ENCODE measurements around the gene IZUMO1. TPM values are rescaled to one million over a fixed set of nuclear protein-coding genes. Genes with fewer than 3 reads are reported as not detected.
A peak's percentile ranks its signal among the peaks of the same experiment; 100 is the strongest.

Gene IZUMO1
- total RNA-seq, 4 donors from 2014 or later: 2.1 TPM; not detected in 3

GRCh38 chr19:48779636-48780035, 32.9 kb upstream of the IZUMO1 start:
- Histone ChIP-seq H3K4me1 (peaks cover 5% of the 10 kb centered on the region in 2 donors), H3K36me3 (no peaks in the 10 kb centered on the region), H3K27me3 (no peaks in the 10 kb centered on the region), H3K4me3 (no peak overlapping the region), H3K27ac (peak overlapping the region in 2 of 4 donors; percentile 80 to 84), H3K9me3 (no peaks in the 10 kb centered on the region)
- no peak for DNase-seq
- in situ Hi-C loops (cut with MboI; ENCODE audit: low sequenced_read_pairs in 4 of 4) (loop anchor here in 1 of 4 donors (10.0 kb wide), 1 partner anchor 195 kb away; no protein-coding TSS in a partner anchor), intact Hi-C loops (cut with DNase I; ENCODE audit: low total_unique reads) (no loop called here)
- no peak for ATAC-seq
- TF ChIP-seq POLR2A (IDR thresholded peaks at IDR 0.05): no peak
- TF ChIP-seq CTCF (IDR thresholded peaks at IDR 0.05 in 4 of 5, conservative IDR thresholded peaks at IDR 0.05 in 1 of 5): no peak

- H3K4me1 ChIP-seq: peaks cover 11 to 16% of the 10 kb centered on the region in 2 donors
- H3K36me3 ChIP-seq: no peaks in the 10 kb centered on the region
- no peaks in the 10 kb centered on the region for H3K27me3 ChIP-seq
- TF ChIP-seq CTCF (IDR thresholded peaks at IDR 0.05 in 4 of 5, conservative IDR thresholded peaks at IDR 0.05 in 1 of 5): no peak
- no peak for TF ChIP-seq POLR2A (IDR thresholded peaks at IDR 0.05)
- H3K27ac ChIP-seq: no peak overlapping the region
- no peak overlapping the region for H3K4me3 ChIP-seq
- DNase-seq (no peak), ATAC-seq (no peak)
- in situ Hi-C loops (cut with MboI; ENCODE audit: low sequenced_read_pairs in 4 of 4) (no loop called here), intact Hi-C loops (cut with DNase I; ENCODE audit: low total_unique reads) (no loop called here)
- no peaks in the 10 kb centered on the region for H3K9me3 ChIP-seq
Measured at GRCh38 chr19:48777720-48778119, 31.0 kb upstream of the IZUMO1 start.

GRCh38 chr19:48777139-48777538, 30.4 kb upstream of the IZUMO1 start:
- intact Hi-C loops (cut with DNase I; ENCODE audit: low total_unique reads) (no loop called here), in situ Hi-C loops (cut with MboI; ENCODE audit: low sequenced_read_pairs in 4 of 4) (no loop called here)
- Histone ChIP-seq H3K27me3 (no peaks in the 10 kb centered on the region), H3K9me3 (no peaks in the 10 kb centered on the region), H3K36me3 (no peaks in the 10 kb centered on the region), H3K4me1 (peaks cover 10 to 16% of the 10 kb centered on the region in 2 donors), H3K4me3 (no peak overlapping the region), H3K27ac (no peak overlapping the region)
- DNase-seq (no peak), ATAC-seq (no peak)
- TF ChIP-seq POLR2A (IDR thresholded peaks at IDR 0.05): no peak
- TF ChIP-seq CTCF (IDR thresholded peaks at IDR 0.05 in 4 of 5, conservative IDR thresholded peaks at IDR 0.05 in 1 of 5): no peak

- ATAC-seq (peak; percentile 88 to 90), DNase-seq (peak; percentile 95 to 97)
- Histone ChIP-seq H3K27me3 (no peaks in the 10 kb centered on the region), H3K9me3 (no peaks in the 10 kb centered on the region), H3K4me3 (no peak overlapping the region), H3K4me1 (peaks cover 26 to 27% of the 10 kb centered on the region in 2 donors), H3K27ac (peak overlapping the region; percentile 88 to 96 (median 92)), H3K36me3 (no peaks in the 10 kb centered on the region)
- in situ Hi-C loops (cut with MboI; ENCODE audit: low sequenced_read_pairs in 4 of 4) (no loop called here), intact Hi-C loops (cut with DNase I; ENCODE audit: low total_unique reads) (loop anchor here (2.0 kb wide), 1 partner anchor 46 kb away; no protein-coding TSS in a partner anchor)
- no peak for TF ChIP-seq CTCF (IDR thresholded peaks at IDR 0.05 in 4 of 5, conservative IDR thresholded peaks at IDR 0.05 in 1 of 5)
- TF ChIP-seq POLR2A (IDR thresholded peaks at IDR 0.05): no peak
Measured at GRCh38 chr19:48772503-48772953, 25.8 kb upstream of the IZUMO1 start.

Measured in gastrocnemius medialis (tissue), 4 donors.